ENCODE data around the gene CC2D2B. TPM values are rescaled to one million over a fixed set of nuclear protein-coding genes. Genes with fewer than 3 reads are reported as not detected.

The CC2D2B gene
- total RNA-seq, 2 experiments from 2014 or later: 0.31 TPM; not detected in 1

GRCh38 chr10:95998255-95998784, 90.5 kb downstream of the CC2D2B start:
- no peaks in the 10 kb centered on the region for H3K36me3 Mint-ChIP-seq (ENCODE audit: low read depth)
- POLR2A ChIA-PET: no interaction called here
- no peak for TF ChIP-seq CTCF (IDR thresholded peaks at IDR 0.05)
- DNase-seq (no peak), ATAC-seq (no peak)
- H3K27me3 Mint-ChIP-seq: no peaks in the 10 kb centered on the region
- CTCF ChIA-PET: interaction anchor here (1.9 kb wide), 1 partner anchor 19 kb away, joined by 4 read pairs; no protein-coding TSS in a partner anchor
- intact Hi-C loops (cut with micrococcal nuclease): no loop called here
- no peaks in the 10 kb centered on the region for H3K4me1 Mint-ChIP-seq (ENCODE audit: low read depth)
- H3K4me3 Mint-ChIP-seq: no peak overlapping the region
- H3K9me3 Mint-ChIP-seq: no peaks in the 10 kb centered on the region
- H3K27ac Mint-ChIP-seq: no peak overlapping the region

GRCh38 chr10:96013956-96014355, 106.2 kb downstream of the CC2D2B start:
- TF ChIP-seq CTCF (IDR thresholded peaks at IDR 0.05): no peak
- intact Hi-C loops (cut with micrococcal nuclease): loop anchor here (10.0 kb wide), 1 partner anchor 281 kb away; no protein-coding TSS in a partner anchor
- H3K27ac Mint-ChIP-seq: no peak overlapping the region
- H3K9me3 Mint-ChIP-seq: no peaks in the 10 kb centered on the region
- POLR2A ChIA-PET: interaction anchor here (0.8 kb wide), 1 partner anchor 309 kb away, joined by 3 read pairs; no protein-coding TSS in a partner anchor
- H3K4me3 Mint-ChIP-seq: no peak overlapping the region
- ATAC-seq (no peak), DNase-seq (no peak)
- no peaks in the 10 kb centered on the region for H3K27me3 Mint-ChIP-seq
- CTCF ChIA-PET: interaction anchor here (1.2 to 1.9 kb wide), 3 partner anchors 278 to 327 kb away, joined by 3 to 4 read pairs (median 4); partner anchors contain the start of gene TCTN3
- no peaks in the 10 kb centered on the region for H3K4me1 Mint-ChIP-seq (ENCODE audit: low read depth)
- H3K36me3 Mint-ChIP-seq (ENCODE audit: low read depth): no peaks in the 10 kb centered on the region

- intact Hi-C loops (cut with micrococcal nuclease): loop anchor here (5.0 to 10.0 kb wide), 2 partner anchors 213 to 280 kb away; no protein-coding TSS in a partner anchor
- no peaks in the 10 kb centered on the region for H3K4me1 Mint-ChIP-seq (ENCODE audit: low read depth)
- no peak for TF ChIP-seq CTCF (IDR thresholded peaks at IDR 0.05)
- ChIA-PET POLR2A (interaction anchor here (0.8 kb wide), 1 partner anchor 309 kb away, joined by 3 read pairs; no protein-coding TSS in a partner anchor), CTCF (interaction anchor here (1.2 to 2.9 kb wide), 4 partner anchors 215 to 327 kb away, joined by 3 to 20 read pairs (median 4); partner anchors contain the start of gene TCTN3)
- no peaks in the 10 kb centered on the region for H3K9me3 Mint-ChIP-seq
- H3K27ac Mint-ChIP-seq: no peak overlapping the region
- H3K27me3 Mint-ChIP-seq: no peaks in the 10 kb centered on the region
- H3K36me3 Mint-ChIP-seq (ENCODE audit: low read depth): no peaks in the 10 kb centered on the region
- no peak overlapping the region for H3K4me3 Mint-ChIP-seq
- ATAC-seq (no peak), DNase-seq (no peak)
Measured at GRCh38 chr10:96014473-96015102, 106.8 kb downstream of the CC2D2B start.

- TF ChIP-seq CTCF (IDR thresholded peaks at IDR 0.05): peak; percentile 77
- DNase-seq (peak; percentile 45), ATAC-seq (peak; percentile 92)
- Mint-ChIP-seq H3K27me3 (no peaks in the 10 kb centered on the region), H3K27ac (no peak overlapping the region), H3K9me3 (no peaks in the 10 kb centered on the region), H3K36me3 (ENCODE audit: low read depth) (no peaks in the 10 kb centered on the region), H3K4me3 (no peak overlapping the region), H3K4me1 (ENCODE audit: low read depth) (no peaks in the 10 kb centered on the region)
- POLR2A ChIA-PET: interaction anchor here (0.6 kb wide), 1 partner anchor 345 kb away, joined by 3 read pairs; no protein-coding TSS in a partner anchor
- intact Hi-C loops (cut with micrococcal nuclease): loop anchor here (2.0 to 10.0 kb wide), 3 partner anchors 210 to 324 kb away; no protein-coding TSS in a partner anchor
- CTCF ChIA-PET: interaction anchor here (0.6 to 3.3 kb wide), 55 partner anchors 8 to 451 kb away, joined by 3 to 45 read pairs (median 4); partner anchors contain the start of genes CCNJ and TCTN3
Measured at GRCh38 chr10:96017191-96017687, 109.5 kb downstream of the CC2D2B start.

All from activated CD8-positive, alpha-beta T cell treated with anti-CD3 and anti-CD28 coated beads for 36 hours (primary cell).